ENCODE data around the gene CCDC92B.

CCDC92B gene

DNA sequence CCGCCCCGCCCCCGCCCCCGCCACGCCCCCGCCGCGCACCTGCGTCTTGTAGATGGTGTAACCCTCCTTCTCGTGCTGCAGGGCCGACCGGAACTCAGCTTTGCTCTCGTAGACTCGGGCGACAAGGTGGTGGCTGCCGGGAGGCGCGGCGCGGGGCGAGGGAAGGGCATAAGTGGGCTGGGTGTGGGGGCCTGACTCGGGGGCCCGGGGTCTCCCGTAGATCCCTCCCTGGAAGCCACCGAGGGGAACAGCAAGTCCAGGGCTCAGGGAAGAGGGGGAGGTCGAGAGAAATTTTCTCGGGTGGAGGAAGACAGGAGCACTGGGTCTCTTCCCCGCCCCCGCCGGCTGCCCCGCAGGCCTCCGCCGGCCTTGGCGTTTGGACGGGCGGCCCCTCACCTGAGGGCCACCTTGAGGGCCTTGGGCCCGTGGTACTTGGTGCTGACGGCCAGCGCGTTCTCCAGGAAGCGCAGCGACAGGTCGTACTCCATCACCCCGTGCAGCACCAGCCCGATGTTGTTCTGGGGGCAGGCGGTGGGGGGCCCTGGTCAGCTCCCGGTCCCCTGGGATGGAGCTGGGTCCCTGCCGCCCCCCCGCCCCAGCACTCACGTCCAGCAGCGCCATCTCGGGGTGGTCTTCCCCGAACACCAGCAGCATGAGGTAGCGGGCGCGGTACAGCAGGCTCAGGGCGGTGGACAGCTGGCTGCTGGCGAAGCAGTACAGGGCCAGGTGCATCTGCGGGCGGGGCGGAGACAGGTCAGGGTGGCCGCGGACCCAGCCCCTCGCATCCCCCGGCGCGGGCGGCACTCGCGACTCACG, 57.3 kb downstream of the CCDC92B start:
- no peak for DNase-seq (ENCODE audit: low read depth)
- no peak overlapping the region for H3K4me3 ChIP-seq (ENCODE audit: low read length)
- TF ChIP-seq, protein P1, sequence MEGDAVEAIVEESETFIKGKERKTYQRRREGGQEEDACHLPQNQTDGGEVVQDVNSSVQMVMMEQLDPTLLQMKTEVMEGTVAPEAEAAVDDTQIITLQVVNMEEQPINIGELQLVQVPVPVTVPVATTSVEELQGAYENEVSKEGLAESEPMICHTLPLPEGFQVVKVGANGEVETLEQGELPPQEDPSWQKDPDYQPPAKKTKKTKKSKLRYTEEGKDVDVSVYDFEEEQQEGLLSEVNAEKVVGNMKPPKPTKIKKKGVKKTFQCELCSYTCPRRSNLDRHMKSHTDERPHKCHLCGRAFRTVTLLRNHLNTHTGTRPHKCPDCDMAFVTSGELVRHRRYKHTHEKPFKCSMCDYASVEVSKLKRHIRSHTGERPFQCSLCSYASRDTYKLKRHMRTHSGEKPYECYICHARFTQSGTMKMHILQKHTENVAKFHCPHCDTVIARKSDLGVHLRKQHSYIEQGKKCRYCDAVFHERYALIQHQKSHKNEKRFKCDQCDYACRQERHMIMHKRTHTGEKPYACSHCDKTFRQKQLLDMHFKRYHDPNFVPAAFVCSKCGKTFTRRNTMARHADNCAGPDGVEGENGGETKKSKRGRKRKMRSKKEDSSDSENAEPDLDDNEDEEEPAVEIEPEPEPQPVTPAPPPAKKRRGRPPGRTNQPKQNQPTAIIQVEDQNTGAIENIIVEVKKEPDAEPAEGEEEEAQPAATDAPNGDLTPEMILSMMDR (IDR thresholded peaks at IDR 0.05; ENCODE audit: insufficient read depth, low read depth, low read length, missing control alignments): no peak

DNA sequence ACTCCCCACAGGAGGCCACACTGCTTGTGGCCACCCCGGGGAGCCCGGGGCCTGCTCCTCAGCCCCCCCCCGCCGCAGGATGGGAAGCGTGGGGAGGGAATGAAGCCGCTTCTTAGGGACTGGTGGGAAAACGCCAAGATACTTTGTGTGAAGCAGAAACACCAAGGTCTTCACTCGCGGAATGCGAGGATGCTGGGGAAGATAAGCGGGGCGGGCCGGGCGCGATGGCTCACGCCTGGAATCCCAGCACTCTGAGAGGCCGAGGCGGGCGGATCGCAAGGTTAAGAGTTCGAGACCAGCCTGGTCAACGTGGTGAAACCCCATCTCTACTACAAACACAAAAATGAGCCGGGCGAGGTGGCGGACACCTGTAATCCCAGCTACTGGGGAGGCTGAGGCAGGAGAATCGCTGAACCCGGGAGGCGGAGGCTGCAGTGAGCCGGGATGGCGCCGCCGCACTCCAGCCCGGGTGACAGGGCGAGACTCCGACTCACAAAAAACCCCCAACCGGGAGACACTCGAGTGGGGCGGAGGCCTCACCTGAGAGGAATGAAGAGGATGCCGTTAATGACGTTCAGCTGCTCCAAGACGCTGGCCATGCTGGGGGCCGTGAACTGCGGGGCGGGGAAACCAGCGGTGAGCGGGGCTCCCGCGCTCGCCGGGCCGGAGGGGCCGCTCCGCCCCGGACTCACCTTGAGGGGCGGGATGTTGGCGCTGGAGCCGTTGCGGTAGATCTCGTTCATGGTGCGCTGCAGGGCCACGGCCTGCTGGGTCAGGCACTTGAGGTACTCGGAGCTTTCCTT, 58.2 kb downstream of the CCDC92B start:
- TF ChIP-seq, protein P1 (IDR thresholded peaks at IDR 0.05; ENCODE audit: insufficient read depth, low read depth, low read length, missing control alignments): no peak
- H3K4me3 ChIP-seq (ENCODE audit: low read length): no peak overlapping the region
- DNase-seq (ENCODE audit: low read depth): no peak

DNA sequence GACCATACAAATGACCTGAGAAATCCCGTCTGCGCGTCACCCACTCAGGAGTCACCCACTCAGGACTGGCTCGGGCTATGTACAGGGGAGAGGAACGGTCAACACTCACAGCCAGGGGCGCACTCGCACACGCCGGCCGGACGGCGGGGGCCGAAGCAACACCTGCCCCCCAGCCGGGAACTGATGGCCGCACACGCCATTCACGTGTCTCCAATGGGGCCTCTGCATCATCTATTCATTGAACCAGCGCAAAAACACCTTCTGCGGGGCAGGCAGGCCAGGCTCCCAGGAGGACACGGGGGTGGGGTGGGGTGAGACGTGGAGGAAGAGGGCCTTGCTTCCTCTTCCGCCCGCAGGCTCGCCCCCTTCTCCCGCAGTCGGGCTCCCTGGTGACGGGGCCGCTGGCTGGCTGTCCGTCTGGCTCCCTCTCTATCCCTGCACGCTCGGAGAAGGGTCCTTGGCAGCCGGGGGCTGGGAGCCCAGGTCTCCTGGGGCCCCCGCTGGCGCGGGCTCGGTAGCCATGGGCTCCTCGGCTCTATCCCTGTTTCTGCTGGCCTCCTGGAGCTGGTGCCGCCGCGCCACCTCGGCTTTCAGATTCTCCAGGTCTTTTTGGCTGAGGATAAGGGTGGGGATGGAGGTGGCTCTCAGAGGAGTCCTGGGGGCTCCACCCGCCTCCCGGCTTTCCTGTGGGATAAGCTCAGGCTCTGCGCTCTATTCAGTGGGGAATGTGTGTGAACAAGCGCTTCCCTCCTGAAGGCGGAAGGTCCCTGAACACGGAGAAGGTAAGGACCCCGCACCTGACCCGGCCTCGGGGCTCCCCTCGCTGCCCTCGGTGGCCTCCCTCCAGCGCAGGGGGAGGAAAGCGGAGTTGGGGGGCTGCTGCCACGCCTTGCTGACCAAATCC, 59.0 kb downstream of the CCDC92B start:
- no peak for DNase-seq (ENCODE audit: low read depth)
- TF ChIP-seq, protein P1 (IDR thresholded peaks at IDR 0.05; ENCODE audit: insufficient read depth, low read depth, low read length, missing control alignments): no peak
- H3K4me3 ChIP-seq (ENCODE audit: low read length): no peak overlapping the region

DNA sequence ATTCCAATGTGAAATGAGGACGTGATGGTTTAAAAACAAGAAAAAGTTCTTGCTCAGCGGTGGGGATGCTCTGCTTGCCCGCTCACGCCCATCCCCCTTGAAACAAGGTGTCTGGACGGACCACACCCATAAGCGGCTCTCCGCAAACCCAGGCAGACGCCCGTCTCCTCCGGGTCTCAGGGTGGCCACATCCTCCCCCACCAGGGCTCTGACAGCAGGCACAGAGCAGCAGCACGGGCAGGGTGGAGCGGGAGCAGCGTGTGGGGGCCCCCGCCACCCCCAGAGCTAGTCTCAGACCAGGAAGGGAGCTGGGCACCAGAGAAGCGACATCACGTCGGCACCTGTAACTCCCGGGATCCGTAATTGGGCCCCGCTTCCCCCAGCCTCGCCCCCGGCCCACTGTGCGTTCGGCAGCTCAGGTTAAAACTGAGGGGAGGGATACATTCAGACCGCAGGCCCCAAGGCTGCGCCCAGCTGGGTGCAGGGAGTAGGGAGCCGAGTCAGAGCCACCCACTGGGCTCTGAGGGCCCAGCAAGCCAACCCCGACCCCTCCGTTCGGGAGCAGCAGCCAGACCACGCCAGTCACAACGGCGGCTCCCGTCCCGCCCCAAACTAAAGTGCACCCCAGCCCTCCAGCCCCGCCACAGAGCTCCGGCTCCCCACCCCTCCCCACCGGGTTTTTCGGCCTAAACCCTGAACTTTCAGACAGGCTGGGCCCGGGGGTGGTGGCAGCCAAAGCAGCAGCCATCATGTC, 59.9 kb downstream of the CCDC92B start:
- H3K4me3 ChIP-seq (ENCODE audit: low read length): no peak overlapping the region
- TF ChIP-seq, protein P1 (IDR thresholded peaks at IDR 0.05; ENCODE audit: insufficient read depth, low read depth, low read length, missing control alignments): no peak
- DNase-seq (ENCODE audit: low read depth): no peak

DNA sequence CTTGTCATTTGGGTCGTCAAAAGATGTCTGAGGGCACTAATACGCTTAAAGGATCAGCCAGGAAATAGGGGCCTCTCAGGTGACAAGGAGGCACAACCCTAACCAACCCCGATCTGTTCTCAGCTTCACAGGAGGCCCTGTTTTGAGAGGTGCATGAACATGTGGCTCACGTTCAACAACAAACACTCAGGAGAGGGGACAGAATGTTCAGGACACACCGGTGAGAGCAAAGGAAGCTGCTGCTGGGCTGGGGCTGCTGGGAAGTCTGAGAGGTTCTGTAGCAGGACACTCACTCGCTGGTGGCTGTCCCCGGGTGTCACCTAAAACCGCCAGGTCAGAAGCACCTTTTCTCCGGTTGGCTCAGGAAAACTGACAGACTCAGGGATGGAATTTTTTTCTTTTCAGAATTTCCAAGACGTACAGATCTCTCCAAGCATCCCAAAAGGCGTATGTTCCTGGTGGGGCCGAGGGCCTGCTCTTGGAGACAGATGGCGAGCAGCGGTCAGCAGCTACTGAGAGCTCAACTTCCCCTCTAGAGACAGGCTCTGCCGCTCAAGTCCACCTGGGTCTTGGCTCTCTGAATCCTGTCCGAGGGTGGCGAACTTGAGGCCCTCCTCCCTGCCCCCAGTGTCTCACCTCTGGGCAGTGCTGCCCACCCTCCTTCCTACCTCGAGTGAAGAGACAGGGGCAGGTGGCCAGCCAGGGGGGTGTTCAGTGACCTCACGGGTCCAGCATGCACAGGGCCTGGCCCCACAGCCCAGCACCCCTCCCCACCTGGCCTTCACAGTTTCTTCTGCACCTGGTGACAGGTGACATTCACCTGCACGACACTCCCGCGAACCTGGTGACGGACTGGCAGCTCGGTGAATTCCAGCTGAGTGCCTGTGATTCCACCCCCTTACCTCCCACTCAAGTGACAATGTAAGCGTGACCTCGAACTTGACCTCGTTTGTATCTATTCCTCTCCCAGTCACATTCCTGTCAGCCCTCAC, 60.8 kb downstream of the CCDC92B start:
- no peak overlapping the region for H3K4me3 ChIP-seq (ENCODE audit: low read length)
- TF ChIP-seq, protein P1 (IDR thresholded peaks at IDR 0.05; ENCODE audit: insufficient read depth, low read depth, low read length, missing control alignments): no peak
- DNase-seq (ENCODE audit: low read depth): no peak
